Uterus (tissue), 4 donors: ENCODE measurements around the gene TBCD. TPM values are rescaled to one million over a fixed set of nuclear protein-coding genes. Genes with fewer than 3 reads are reported as not detected.
A peak's percentile ranks its signal among the peaks of the same experiment; 100 is the strongest.

ENCODE experiments used
- DNase-seq, 2 donors: peaks; one replicate each; pipeline ENCODE4 v3.0.0-alpha.2; 2019 to 2020
- H3K27ac ChIP-seq, 2 donors: fragments of 200-600 bp; sonication (generic); 1 replicate in 1 of 2; 2 replicates in 1 of 2; pipeline ENCODE4 v1.5.1; 2016 to 2018
- H3K27me3 ChIP-seq, 2 donors: fragments of 200-600 bp; sonication (generic); one replicate each; pipeline ENCODE4 v1.5.1; 2018 to 2019; ENCODE audit warnings: control low read depth in 1 of 2
- H3K36me3 ChIP-seq, 2 donors: fragments of 200-600 bp; sonication (generic); one replicate each; pipeline ENCODE4 v1.5.1; 2019; ENCODE audit warnings: control low read depth in 1 of 2
- H3K4me1 ChIP-seq, 2 donors: fragments of 200-600 bp; sonication (generic); one replicate each; pipeline ENCODE4 v1.5.1; 2018 to 2019; ENCODE audit warnings: control low read depth in 1 of 2
- H3K4me3 ChIP-seq, 2 donors: fragments of 200-600 bp; sonication (generic); 1 replicate in 1 of 2; 2 replicates in 1 of 2; pipeline ENCODE4 v1.5.1; 2018 to 2019; ENCODE audit warnings: mild to moderate bottlenecking in 1 of 2
- H3K9me3 ChIP-seq, 2 donors: fragments of 200-600 bp; sonication (generic); one replicate each; pipeline ENCODE4 v1.5.1; 2019; ENCODE audit warnings: control low read depth in 1 of 2
- CTCF ChIP-seq, 4 experiments: fragments of 200-600 bp in 2 of 4; fragments of 450-650 bp in 2 of 4; sonication (generic) in 2 of 4; IDR thresholded peaks; one replicate each; pipeline ENCODE4 v1.5.1; 2016 to 2019; ENCODE audit warnings: antibody characterized with exemption in 4 of 4, mild to moderate bottlenecking in 2 of 4, moderate library complexity in 1 of 4
- POLR2A ChIP-seq, 2 donors: fragments of 450-650 bp; IDR thresholded peaks; one replicate each; pipeline ENCODE4 v1.6.1; 2016; ENCODE audit warnings: antibody characterized with exemption in 2 of 2, mild to moderate bottlenecking in 1 of 2, moderate library complexity in 1 of 2
- intact Hi-C: fragments of 100-400 bp; cut with DNase I; formaldehyde crosslinking; loops from one replicate; pipeline ENCODE4 v1.15.1; 2023; ENCODE audit warnings: low total_unique reads
- total RNA-seq, 4 donors: library from RNA; depleted of rRNA in 3 of 4; stranded (reverse); fragments of >200 nt in 3 of 4; gene quantifications; one replicate each; pipeline versions ENCODE4 v1.1.0 to v1.2.4, GENCODE V29; 2014 to 2023
- donor health status: DM: yes; HTN: yes; CAD: no.

The TBCD gene
- total RNA-seq, 4 donors from 2014 or later: 35.9 to 142 (median 61.3) TPM

GRCh38 chr17:82908543-82909160 lies 156.8 kb downstream of the TBCD start:
- H3K27me3 ChIP-seq: no peaks in the 10 kb centered on the region
- TF ChIP-seq POLR2A (IDR thresholded peaks at IDR 0.05) (no peak), CTCF (IDR thresholded peaks at IDR 0.05) (no peak)
- peak overlapping the region in 1 of 2 donors; percentile 33 for H3K27ac ChIP-seq
- H3K4me3 ChIP-seq: no peak overlapping the region
- no peaks in the 10 kb centered on the region for H3K36me3 ChIP-seq
- intact Hi-C loops: no loop called here
- H3K4me1 ChIP-seq: no peaks in the 10 kb centered on the region
- no peak for DNase-seq
- no peaks in the 10 kb centered on the region for H3K9me3 ChIP-seq

GRCh38 chr17:82909322-82909904 lies 157.5 kb downstream of the TBCD start:
- Histone ChIP-seq H3K36me3 (no peaks in the 10 kb centered on the region), H3K27ac (no peak overlapping the region), H3K4me3 (no peak overlapping the region), H3K4me1 (no peaks in the 10 kb centered on the region), H3K27me3 (no peaks in the 10 kb centered on the region), H3K9me3 (no peaks in the 10 kb centered on the region)
- no peak for DNase-seq
- TF ChIP-seq POLR2A (IDR thresholded peaks at IDR 0.05) (no peak), CTCF (IDR thresholded peaks at IDR 0.05) (no peak)
- intact Hi-C loops: no loop called here

- Histone ChIP-seq H3K9me3 (no peaks in the 10 kb centered on the region), H3K36me3 (no peaks in the 10 kb centered on the region), H3K27ac (no peak overlapping the region), H3K27me3 (no peaks in the 10 kb centered on the region), H3K4me1 (no peaks in the 10 kb centered on the region), H3K4me3 (no peak overlapping the region)
- DNase-seq: no peak
- intact Hi-C loops: no loop called here
- no peak for TF ChIP-seq CTCF (IDR thresholded peaks at IDR 0.05)
Observed at GRCh38 chr17:82910041-82910481, 158.2 kb downstream of the TBCD start.

GRCh38 chr17:82910770-82911169 lies 158.9 kb downstream of the TBCD start:
- DNase-seq: no peak
- Histone ChIP-seq H3K36me3 (no peaks in the 10 kb centered on the region), H3K4me1 (no peaks in the 10 kb centered on the region), H3K27ac (no peak overlapping the region), H3K27me3 (no peaks in the 10 kb centered on the region), H3K4me3 (no peak overlapping the region), H3K9me3 (no peaks in the 10 kb centered on the region)
- TF ChIP-seq CTCF (IDR thresholded peaks at IDR 0.05): no peak
- no peak for TF ChIP-seq POLR2A (IDR thresholded peaks at IDR 0.05)
- intact Hi-C loops: no loop called here

- H3K36me3 ChIP-seq: no peaks in the 10 kb centered on the region
- no peaks in the 10 kb centered on the region for H3K27me3 ChIP-seq
- no peak for DNase-seq
- H3K4me1 ChIP-seq: no peaks in the 10 kb centered on the region
- H3K4me3 ChIP-seq: no peak overlapping the region
- TF ChIP-seq CTCF (IDR thresholded peaks at IDR 0.05) (no peak), POLR2A (IDR thresholded peaks at IDR 0.05) (no peak)
- H3K27ac ChIP-seq: no peak overlapping the region
- intact Hi-C loops: no loop called here
- H3K9me3 ChIP-seq: no peaks in the 10 kb centered on the region
Observed at GRCh38 chr17:82911822-82912221, 160.0 kb downstream of the TBCD start.
